A549 (cell line): ENCODE measurements around the gene BRSK2.

Experiments
- CTCF ChIP-seq: fragments of >200 bp; sonication (Bioruptor Twin); formaldehyde crosslinking; IDR thresholded peaks from 3 replicates; pipeline ENCODE4 v1.5.1; 2016
- RFX5 ChIP-seq: fragments of 450-650 bp; IDR thresholded peaks from 2 replicates; pipeline ENCODE4 v1.7.1; 2014; ENCODE audit warnings: antibody characterized with exemption, mild to moderate bottlenecking, moderate library complexity
- TP53 ChIP-seq: fragments of 250-450 bp; sonication (Bioruptor Pico); IDR thresholded peaks from 2 replicates; pipeline ENCODE4 v1.5.0; 2021; ENCODE audit warnings: mild to moderate bottlenecking, moderate library complexity
- TF ChIP-seq, protein P1 (sequence below): fragments of 250-450 bp; sonication (Bioruptor Pico); IDR thresholded peaks from 2 replicates; pipeline ENCODE4 v1.5.0; 2021; ENCODE audit warnings: mild to moderate bottlenecking, moderate library complexity, borderline replicate concordance

GRCh38 chr11:1455032-1455762 lies 65.5 kb downstream of the BRSK2 start:
- no peak for TF ChIP-seq CTCF
- TF ChIP-seq RFX5 = no peak
- TF ChIP-seq, protein P1, sequence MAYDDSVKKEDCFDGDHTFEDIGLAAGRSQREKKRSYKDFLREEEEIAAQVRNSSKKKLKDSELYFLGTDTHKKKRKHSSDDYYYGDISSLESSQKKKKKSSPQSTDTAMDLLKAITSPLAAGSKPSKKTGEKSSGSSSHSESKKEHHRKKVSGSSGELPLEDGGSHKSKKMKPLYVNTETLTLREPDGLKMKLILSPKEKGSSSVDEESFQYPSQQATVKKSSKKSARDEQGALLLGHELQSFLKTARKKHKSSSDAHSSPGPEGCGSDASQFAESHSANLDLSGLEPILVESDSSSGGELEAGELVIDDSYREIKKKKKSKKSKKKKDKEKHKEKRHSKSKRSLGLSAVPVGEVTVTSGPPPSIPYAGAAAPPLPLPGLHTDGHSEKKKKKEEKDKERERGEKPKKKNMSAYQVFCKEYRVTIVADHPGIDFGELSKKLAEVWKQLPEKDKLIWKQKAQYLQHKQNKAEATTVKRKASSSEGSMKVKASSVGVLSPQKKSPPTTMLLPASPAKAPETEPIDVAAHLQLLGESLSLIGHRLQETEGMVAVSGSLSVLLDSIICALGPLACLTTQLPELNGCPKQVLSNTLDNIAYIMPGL (CRISPR knock-in tag) = no peak
- TF ChIP-seq TP53 (CRISPR knock-in tag) = no peak
